ENCODE data around the gene VPS4B. TPM values are rescaled to one million over a fixed set of nuclear protein-coding genes. Genes with fewer than 3 reads are reported as not detected.

Gene VPS4B
- total and polyA plus RNA-seq, 10 of the 15 experiments (the other 5 are each of a cell fraction or from before 2014, with no cell fraction given): 21.4 to 37.6 (median 29.8) TPM

DNA sequence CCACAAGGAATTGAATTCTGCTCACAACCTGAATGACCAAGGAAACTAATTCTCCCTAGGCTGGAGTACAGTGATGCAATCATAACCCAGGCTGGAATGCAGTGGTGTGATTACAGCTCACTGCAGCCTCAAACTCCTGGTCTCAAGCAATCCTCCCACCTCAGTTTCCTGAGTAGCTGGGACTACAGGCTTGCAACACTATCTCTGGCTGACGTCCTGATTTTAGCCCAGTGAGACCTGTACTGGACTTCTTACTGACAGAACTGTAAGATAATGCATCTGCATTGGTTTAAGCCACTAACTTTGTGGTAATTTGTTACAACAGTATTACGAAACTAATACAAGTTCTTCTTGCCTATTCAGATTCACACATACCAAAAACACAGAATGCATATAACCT, 45.7 kb downstream of the VPS4B start:
- H3K4me2 ChIP-seq (ENCODE audit: control insufficient read depth, insufficient read depth): no peak overlapping the region
- ATAC-seq (no peak), DNase-seq (ENCODE audit: low read depth, low spot score) (no peak), FAIRE-seq (no peak)
- no peaks in the 10 kb centered on the region for H3K36me3 ChIP-seq (ENCODE audit: control insufficient read depth in 2 of 2, insufficient read depth in 2 of 2, low read length in 1 of 2)
- no peaks in the 10 kb centered on the region; the same call in 2 of the 3 replicates for H3K9me3 ChIP-seq (replicated peaks; ENCODE audit: control insufficient read depth, insufficient read depth, low read length)
- in situ Hi-C loops (cut with MboI) (no loop called here), intact Hi-C loops (cut with micrococcal nuclease; ENCODE audit: unreplicated experiment) (no loop called here)
- H3K4me1 ChIP-seq (ENCODE audit: control insufficient read depth, insufficient read depth, low read length): peaks cover 5% of the 10 kb centered on the region
- TF ChIP-seq MEF2B (IDR thresholded peaks at IDR 0.05; ENCODE audit: partially characterized antibody, poor library complexity, severe bottlenecking) (no peak), ESRRA (IDR thresholded peaks at IDR 0.05; ENCODE audit: low read length) (no peak), CHD4 (IDR thresholded peaks at IDR 0.05) (no peak), CREM (IDR thresholded peaks at IDR 0.05; ENCODE audit: low read depth) (no peak), TBL1XR1 (IDR thresholded peaks at IDR 0.05; ENCODE audit: low read depth, low read length) (no peak), NBN (IDR thresholded peaks at IDR 0.05) (no peak), NFYB (IDR thresholded peaks at IDR 0.05; ENCODE audit: insufficient read depth, low read depth, low read length) (no peak), ZSCAN29 (IDR thresholded peaks at IDR 0.05) (no peak), GABPA (IDR thresholded peaks at IDR 0.05; ENCODE audit: low read depth) (no peak)
- TF ChIP-seq, protein P1, sequence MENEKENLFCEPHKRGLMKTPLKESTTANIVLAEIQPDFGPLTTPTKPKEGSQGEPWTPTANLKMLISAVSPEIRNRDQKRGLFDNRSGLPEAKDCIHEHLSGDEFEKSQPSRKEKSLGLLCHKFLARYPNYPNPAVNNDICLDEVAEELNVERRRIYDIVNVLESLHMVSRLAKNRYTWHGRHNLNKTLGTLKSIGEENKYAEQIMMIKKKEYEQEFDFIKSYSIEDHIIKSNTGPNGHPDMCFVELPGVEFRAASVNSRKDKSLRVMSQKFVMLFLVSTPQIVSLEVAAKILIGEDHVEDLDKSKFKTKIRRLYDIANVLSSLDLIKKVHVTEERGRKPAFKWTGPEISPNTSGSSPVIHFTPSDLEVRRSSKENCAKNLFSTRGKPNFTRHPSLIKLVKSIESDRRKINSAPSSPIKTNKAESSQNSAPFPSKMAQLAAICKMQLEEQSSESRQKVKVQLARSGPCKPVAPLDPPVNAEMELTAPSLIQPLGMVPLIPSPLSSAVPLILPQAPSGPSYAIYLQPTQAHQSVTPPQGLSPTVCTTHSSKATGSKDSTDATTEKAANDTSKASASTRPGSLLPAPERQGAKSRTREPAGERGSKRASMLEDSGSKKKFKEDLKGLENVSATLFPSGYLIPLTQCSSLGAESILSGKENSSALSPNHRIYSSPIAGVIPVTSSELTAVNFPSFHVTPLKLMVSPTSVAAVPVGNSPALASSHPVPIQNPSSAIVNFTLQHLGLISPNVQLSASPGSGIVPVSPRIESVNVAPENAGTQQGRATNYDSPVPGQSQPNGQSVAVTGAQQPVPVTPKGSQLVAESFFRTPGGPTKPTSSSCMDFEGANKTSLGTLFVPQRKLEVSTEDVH (IDR thresholded peaks at IDR 0.05; ENCODE audit: low read depth, partially characterized antibody): no peak
- TF ChIP-seq, protein P2, sequence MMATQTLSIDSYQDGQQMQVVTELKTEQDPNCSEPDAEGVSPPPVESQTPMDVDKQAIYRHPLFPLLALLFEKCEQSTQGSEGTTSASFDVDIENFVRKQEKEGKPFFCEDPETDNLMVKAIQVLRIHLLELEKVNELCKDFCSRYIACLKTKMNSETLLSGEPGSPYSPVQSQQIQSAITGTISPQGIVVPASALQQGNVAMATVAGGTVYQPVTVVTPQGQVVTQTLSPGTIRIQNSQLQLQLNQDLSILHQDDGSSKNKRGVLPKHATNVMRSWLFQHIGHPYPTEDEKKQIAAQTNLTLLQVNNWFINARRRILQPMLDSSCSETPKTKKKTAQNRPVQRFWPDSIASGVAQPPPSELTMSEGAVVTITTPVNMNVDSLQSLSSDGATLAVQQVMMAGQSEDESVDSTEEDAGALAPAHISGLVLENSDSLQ (IDR thresholded peaks at IDR 0.05): no peak
- TF ChIP-seq, protein P3, sequence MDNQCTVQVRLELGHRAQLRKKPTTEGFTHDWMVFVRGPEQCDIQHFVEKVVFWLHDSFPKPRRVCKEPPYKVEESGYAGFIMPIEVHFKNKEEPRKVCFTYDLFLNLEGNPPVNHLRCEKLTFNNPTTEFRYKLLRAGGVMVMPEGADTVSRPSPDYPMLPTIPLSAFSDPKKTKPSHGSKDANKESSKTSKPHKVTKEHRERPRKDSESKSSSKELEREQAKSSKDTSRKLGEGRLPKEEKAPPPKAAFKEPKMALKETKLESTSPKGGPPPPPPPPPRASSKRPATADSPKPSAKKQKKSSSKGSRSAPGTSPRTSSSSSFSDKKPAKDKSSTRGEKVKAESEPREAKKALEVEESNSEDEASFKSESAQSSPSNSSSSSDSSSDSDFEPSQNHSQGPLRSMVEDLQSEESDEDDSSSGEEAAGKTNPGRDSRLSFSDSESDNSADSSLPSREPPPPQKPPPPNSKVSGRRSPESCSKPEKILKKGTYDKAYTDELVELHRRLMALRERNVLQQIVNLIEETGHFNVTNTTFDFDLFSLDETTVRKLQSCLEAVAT (IDR thresholded peaks at IDR 0.05): no peak
- TF ChIP-seq, protein P4, sequence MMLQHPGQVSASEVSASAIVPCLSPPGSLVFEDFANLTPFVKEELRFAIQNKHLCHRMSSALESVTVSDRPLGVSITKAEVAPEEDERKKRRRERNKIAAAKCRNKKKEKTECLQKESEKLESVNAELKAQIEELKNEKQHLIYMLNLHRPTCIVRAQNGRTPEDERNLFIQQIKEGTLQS (IDR thresholded peaks at IDR 0.05; ENCODE audit: borderline replicate concordance, extremely low read depth, low read depth, low read length): no peak
- H3K27ac ChIP-seq (ENCODE audit: control insufficient read depth, insufficient read depth): no peak overlapping the region
- H3K27me3 ChIP-seq (replicated peaks in 1 of 2; ENCODE audit: control insufficient read depth in 2 of 2, insufficient read depth in 2 of 2, low read length in 1 of 2): no peaks in the 10 kb centered on the region
- H2AFZ ChIP-seq (ENCODE audit: control insufficient read depth, low read depth, low read length): no peak overlapping the region
- ChIA-PET POLR2A (no interaction called here), SMC1A (ENCODE audit: uncharacterized antibody, unreplicated experiment) (no interaction called here), RAD21 (ENCODE audit: unreplicated experiment) (no interaction called here), CTCF (no interaction called here)
- no TSS peak for BruUV-seq (replicated peaks)
- H3K9ac ChIP-seq (ENCODE audit: control insufficient read depth, insufficient read depth, low read length): no peak overlapping the region
- no peaks in the 10 kb centered on the region for H4K20me1 ChIP-seq (ENCODE audit: control insufficient read depth, insufficient read depth)
- no peaks in the 10 kb centered on the region for H3K79me2 ChIP-seq (ENCODE audit: control insufficient read depth, insufficient read depth, low read length)
- 71% methylated on average over 2 of the region's 2 CpGs for WGBS (ENCODE audit: insufficient coverage, insufficient replicate concordance, low lambda C conversion rate, missing lambda C conversion rate)
- H3K4me3 ChIP-seq: no peak overlapping the region

Measured in GM12878 (cell line).